IMR-90 (cell line): ENCODE data around the gene IL1RAP. TPM values are rescaled to one million over a fixed set of nuclear protein-coding genes. Genes with fewer than 3 reads are reported as not detected.

Experiments used
- ATAC-seq: fragments of 200-7000 bp; cut with Tn5 transposase; 2 replicates; pipeline ENCODE4 v1.9.1; 2020; ENCODE audit warnings: low read depth, mild to moderate bottlenecking, moderate library complexity
- BruUV-seq: library from RNA; stranded (reverse); fragments of 400-500 nt; replicated peaks from 2 replicates; lab custom pipeline; 2021; lab: Mats Ljungman, UMichigan
- CTCF ChIA-PET: fragments of 300-600 bp; formaldehyde crosslinking; extraction: SDS; loops from one replicate; lab custom pipeline; 2021; ENCODE audit warnings: antibody characterized with exemption; lab: Yijun Ruan, JAX
- POLR2A ChIA-PET: fragments of 300-600 bp; sonication (Branson Sonifier 250); formaldehyde crosslinking; loops from one replicate; lab custom pipeline; 2022; ENCODE audit warnings: antibody characterized with exemption; ENCODE audit not compliant: unreplicated experiment; lab: Charles Lee
- DNase-seq: peaks from one replicate; pipeline ENCODE4 v3.0.0; 2013
- H2AFZ ChIP-seq: replicated peaks from 2 replicates; pipeline ENCODE3; 2013; ENCODE audit warnings: low read length, mild to moderate bottlenecking; ENCODE audit not compliant: poor library complexity
- H2AK5ac ChIP-seq: 2 replicates; pipeline ENCODE4 v1.6.1; 2013; ENCODE audit warnings: low read depth, low read length, inconsistent platforms
- H2AK9ac ChIP-seq: replicated peaks from 2 replicates; pipeline ENCODE3; 2013; ENCODE audit warnings: mild to moderate bottlenecking, low read depth, low read length, moderate library complexity; ENCODE audit not compliant: poor library complexity
- H2BK120ac ChIP-seq: 2 replicates; pipeline ENCODE4 v1.6.1; 2013; ENCODE audit warnings: low read depth, low read length, inconsistent platforms
- H2BK15ac ChIP-seq: 3 replicates; pipeline ENCODE4 v1.6.1; 2013; ENCODE audit warnings: low read depth, low read length, inconsistent platforms
- H2BK20ac ChIP-seq: 2 replicates; pipeline ENCODE4 v1.6.1; 2013; ENCODE audit warnings: low read depth, mild to moderate bottlenecking, inconsistent platforms, low read length, moderate library complexity
- H2BK5ac ChIP-seq: 2 replicates; pipeline ENCODE4 v1.6.1; 2013; ENCODE audit warnings: mild to moderate bottlenecking, low read depth, low read length, inconsistent platforms; ENCODE audit not compliant: poor library complexity, severe bottlenecking
- H3K14ac ChIP-seq: replicated peaks from 2 replicates; pipeline ENCODE4 v1.6.1; 2013; ENCODE audit warnings: low read depth, low read length, inconsistent platforms
- H3K18ac ChIP-seq: 2 replicates; pipeline ENCODE4 v1.6.1; 2013; ENCODE audit warnings: low read depth, low read length, control low read depth
- H3K23ac ChIP-seq: 2 replicates; pipeline ENCODE4 v1.6.1; 2013; ENCODE audit warnings: low read depth, low read length, inconsistent platforms
- H3K27ac ChIP-seq: 2 replicates; pipeline ENCODE4 v1.5.1; 2013; ENCODE audit warnings: mild to moderate bottlenecking, control low read depth, low read length; ENCODE audit not compliant: insufficient read depth
- H3K27me3 ChIP-seq: 2 replicates; pipeline ENCODE4 v1.6.1; 2013; ENCODE audit warnings: low read length; ENCODE audit not compliant: control insufficient read depth, insufficient read depth
- H3K36me3 ChIP-seq: 2 replicates; pipeline ENCODE4 v1.6.1; 2013; ENCODE audit warnings: low read length, mixed read lengths; ENCODE audit not compliant: control insufficient read depth, insufficient read depth
- H3K4ac ChIP-seq: 2 replicates; pipeline ENCODE4 v1.6.1; 2013; ENCODE audit warnings: low read depth, low read length, inconsistent platforms
- H3K4me1 ChIP-seq: 2 replicates; pipeline ENCODE4 v1.6.1; 2013; ENCODE audit warnings: low read length, mixed read lengths; ENCODE audit not compliant: control insufficient read depth, insufficient read depth
- H3K4me2 ChIP-seq: 2 replicates; pipeline ENCODE4 v1.6.1; 2013; ENCODE audit warnings: low read depth, mild to moderate bottlenecking, control low read depth, low read length, moderate library complexity
- H3K4me3 ChIP-seq: 2 replicates; pipeline ENCODE4 v1.5.1; 2013; ENCODE audit warnings: low read depth, mild to moderate bottlenecking, control low read depth, low read length, moderate library complexity; ENCODE audit not compliant: insufficient read depth
- H3K56ac ChIP-seq: 2 replicates; pipeline ENCODE4 v1.6.1; 2013; ENCODE audit warnings: low read length, inconsistent platforms; ENCODE audit not compliant: insufficient read depth; ENCODE audit errors: extremely low read depth
- H3K79me1 ChIP-seq, 2 experiments: 2 replicates each; pipeline ENCODE4 v1.6.1; 2013; ENCODE audit warnings: low read length in 2 of 2, inconsistent platforms in 1 of 2, low read depth in 1 of 2
- H3K9ac ChIP-seq: 2 replicates; pipeline ENCODE4 v1.6.1; 2013; ENCODE audit warnings: low read depth, low read length, control low read depth
- H3K9me1 ChIP-seq: 2 replicates; pipeline ENCODE4 v1.6.1; 2013; ENCODE audit warnings: low read length, inconsistent platforms; ENCODE audit not compliant: insufficient read depth
- H3K9me3 ChIP-seq: 2 replicates; pipeline ENCODE4 v1.6.1; 2013; ENCODE audit warnings: low read length; ENCODE audit not compliant: control insufficient read depth, insufficient read depth
- H4K20me1 ChIP-seq: 2 replicates; pipeline ENCODE4 v1.6.1; 2013; ENCODE audit warnings: low read length, inconsistent platforms; ENCODE audit not compliant: insufficient read depth
- H4K5ac ChIP-seq: 2 replicates; pipeline ENCODE4 v1.6.1; 2013; ENCODE audit warnings: mild to moderate bottlenecking, low read depth, low read length, control low read depth
- H4K8ac ChIP-seq, 2 experiments: 2 replicates each; pipeline ENCODE4 v1.6.1; 2013; ENCODE audit warnings: low read depth in 2 of 2, low read length in 2 of 2, control low read depth in 1 of 2, inconsistent platforms in 1 of 2
- H4K91ac ChIP-seq: 2 replicates; pipeline ENCODE4 v1.6.1; 2013; ENCODE audit warnings: low read depth, low read length, inconsistent platforms; ENCODE audit not compliant: insufficient read depth
- CEBPB ChIP-seq: IDR thresholded peaks from 2 replicates; pipeline ENCODE4 v1.6.1; 2012; ENCODE audit warnings: low read depth, low read length, improper control_type of control experiment
- CHD1 ChIP-seq: IDR thresholded peaks from 2 replicates; pipeline ENCODE4 v1.6.1; 2012; ENCODE audit warnings: low read depth, low read length, improper control_type of control experiment
- MAFK ChIP-seq: IDR thresholded peaks from 2 replicates; pipeline ENCODE4 v1.6.1; 2012; ENCODE audit warnings: low read depth, low read length, improper control_type of control experiment
- MAZ ChIP-seq: IDR thresholded peaks from 2 replicates; pipeline ENCODE4 v1.6.1; 2012; ENCODE audit warnings: low read depth, mild to moderate bottlenecking, low read length, improper control_type of control experiment, moderate library complexity, borderline replicate concordance
- MXI1 ChIP-seq: IDR thresholded peaks from 2 replicates; pipeline ENCODE4 v1.6.1; 2012; ENCODE audit warnings: low read depth, mild to moderate bottlenecking, low read length, moderate library complexity, borderline replicate concordance
- NFE2L2 ChIP-seq: fragments of 150-350 bp; IDR thresholded peaks from 2 replicates; pipeline ENCODE4 v1.6.1; 2016; ENCODE audit warnings: low read depth, mild to moderate bottlenecking, low read length
- POLR2A ChIP-seq: IDR thresholded peaks from 2 replicates; pipeline ENCODE4 v1.6.1; 2012; ENCODE audit warnings: mild to moderate bottlenecking, low read depth, low read length
- RAD21 ChIP-seq: IDR thresholded peaks from 2 replicates; pipeline ENCODE4 v1.6.1; 2012; ENCODE audit warnings: low read length, improper control_type of control experiment
- RCOR1 ChIP-seq: IDR thresholded peaks from 2 replicates; pipeline ENCODE4 v1.6.1; 2012; ENCODE audit warnings: mild to moderate bottlenecking, low read length, improper control_type of control experiment; ENCODE audit not compliant: insufficient replicate concordance
- WGBS, 2 experiments: methylation state at CpG; one replicate each; pipeline versions ENCODE4 v1.1.5 to v1.1.7; 2013; ENCODE audit warnings: missing lambda C conversion rate in 2 of 2; ENCODE audit not compliant: insufficient read length in 1 of 2; ENCODE audit errors: extremely low coverage in 2 of 2; 5-methylcytosine and 5-hydroxymethylcytosine counted together
- dilution Hi-C: fragments of 300-500 bp; cut with HindIII; formaldehyde crosslinking; loops from one replicate; pipeline ENCODE4 v1.14.3; 2018; ENCODE audit warnings: low sequenced_read_pairs; ENCODE audit not compliant: unreplicated experiment
- in situ Hi-C: fragments of 300-500 bp; cut with MboI; formaldehyde crosslinking; loops from 3 replicates; pipeline ENCODE4 v1.14.3; 2019; ENCODE audit warnings: low sequenced_read_pairs, inconsistent platforms, mixed read lengths
- intact Hi-C: fragments of 100-400 bp; cut with micrococcal nuclease; formaldehyde crosslinking; loops from 2 replicates; pipeline ENCODE4 v1.10.0; 2022
- polyA plus RNA-seq, 3 experiments: library from polyadenylated mRNA; depleted of rRNA; stranded (reverse); fragments of >200 nt; gene quantifications; 2 replicates each; pipeline ENCODE4 v1.2.3, GENCODE V29; 2012; ENCODE audit warnings: low replicate concordance in 1 of 3
- total RNA-seq: library from RNA; depleted of rRNA; stranded (reverse); fragments of >200 nt; gene quantifications from 2 replicates; pipeline ENCODE4 v1.2.3, GENCODE V29; 2012

Gene IL1RAP
- total and polyA plus RNA-seq, 2 of the 4 experiments (the other 2 are of a cell fraction) = 8.3 to 11.3 TPM

- no peak overlapping the region for H3K14ac ChIP-seq
- no peak overlapping the region for H4K5ac ChIP-seq
- CTCF ChIA-PET = no interaction called here
- H3K18ac ChIP-seq = no peak overlapping the region
- ATAC-seq (no peak), DNase-seq (no peak)
- H2AK5ac ChIP-seq = no peak overlapping the region
- no peak overlapping the region for H3K4me3 ChIP-seq
- no peak overlapping the region for H3K56ac ChIP-seq
- H3K23ac ChIP-seq = no peak overlapping the region
- no peak overlapping the region for H2BK120ac ChIP-seq
- no peaks in the 10 kb centered on the region for H4K20me1 ChIP-seq
- H3K27ac ChIP-seq = no peak overlapping the region
- POLR2A ChIA-PET = no interaction called here
- TF ChIP-seq MAFK = no peak
- no peak for TF ChIP-seq RAD21
- no peak for TF ChIP-seq POLR2A
- no peak for TF ChIP-seq MXI1
- TF ChIP-seq CHD1 = no peak
- no peak for TF ChIP-seq NFE2L2
- no peak for TF ChIP-seq CEBPB
- no peak for TF ChIP-seq RCOR1
- no peak for TF ChIP-seq MAZ
- H2AK9ac ChIP-seq = no peak overlapping the region
- H3K4me1 ChIP-seq = no peaks in the 10 kb centered on the region
- BruUV-seq = no TSS peak
- H2AFZ ChIP-seq = no peak overlapping the region
- no peak overlapping the region for H2BK20ac ChIP-seq
- H3K9me1 ChIP-seq = 0 out of 2 replicates have a peak, but pooled peaks cover 2% of the 10 kb centered on the region
- dilution Hi-C loops (no loop called here), intact Hi-C loops (no loop called here), in situ Hi-C loops (no loop called here)
- H2BK5ac ChIP-seq = no peak overlapping the region
- H2BK15ac ChIP-seq = no peak overlapping the region
- H3K9me3 ChIP-seq = no peaks in the 10 kb centered on the region
- peaks cover 6 to 8% of the 10 kb centered on the region in 2 experiments; a peak in 3 of 4 replicates for H3K79me1 ChIP-seq
- H4K91ac ChIP-seq = no peak overlapping the region
- no peaks in the 10 kb centered on the region; the same call in 1 of the 2 replicates for H3K36me3 ChIP-seq
- no peak overlapping the region for H4K8ac ChIP-seq
- no CpG with 5 or more reads among the region's 1 CpG for WGBS, 2 experiments
- no peak overlapping the region for H3K4me2 ChIP-seq
- no peak overlapping the region for H3K9ac ChIP-seq
- H3K27me3 ChIP-seq = no peaks in the 10 kb centered on the region
- H3K4ac ChIP-seq = no peak overlapping the region
Measured at GRCh38 chr3:190542846-190543245, 29.0 kb downstream of the IL1RAP start.
